ENCODE data around the gene TFRC.
"Not testable (repeated sequence)": the region's sequence is repeated elsewhere in the genome, so short reads cannot be mapped to it uniquely, and the experiment has no call there.

Gene TFRC

GRCh38 chr3:196081002-196081833 is 672 bp downstream of the TFRC start:
- peak; percentile 66 for DNase-seq

- DNase-seq: peak; percentile 44
Observed at GRCh38 chr3:196080101-196080846, 1.6 kb downstream of the TFRC start.

GRCh38 chr3:196079682-196080081 is 2.2 kb downstream of the TFRC start:
- peak; percentile 32 for DNase-seq

GRCh38 chr3:196075013-196075412 is 6.9 kb downstream of the TFRC start:
- DNase-seq: no peak

GRCh38 chr3:196073255-196073753 is 8.6 kb downstream of the TFRC start:
- DNase-seq: peak; percentile 63

- no peak for DNase-seq
Observed at GRCh38 chr3:196072313-196072712, 9.6 kb downstream of the TFRC start.

- not testable (repeated sequence) for DNase-seq
Observed at GRCh38 chr3:196068812-196069211, 13.1 kb downstream of the TFRC start.

- no peak for DNase-seq
Observed at GRCh38 chr3:196067439-196067838, 14.5 kb downstream of the TFRC start.

- DNase-seq: no peak
Observed at GRCh38 chr3:196063971-196064370, 17.9 kb downstream of the TFRC start.

- no peak for DNase-seq
Observed at GRCh38 chr3:196063456-196063855, 18.4 kb downstream of the TFRC start.

GRCh38 chr3:196063049-196063448 is 18.8 kb downstream of the TFRC start:
- no peak for DNase-seq

- no peak for DNase-seq
Observed at GRCh38 chr3:196060834-196061233, 21.1 kb downstream of the TFRC start.

GRCh38 chr3:196057760-196058331 is 24.0 kb downstream of the TFRC start:
- DNase-seq: no peak

- not testable (repeated sequence) for DNase-seq
Observed at GRCh38 chr3:196056371-196056770, 25.5 kb downstream of the TFRC start.

- peak; percentile 43 for DNase-seq
Observed at GRCh38 chr3:196055683-196056270, 26.1 kb downstream of the TFRC start.

- no peak for DNase-seq
Observed at GRCh38 chr3:196055240-196055639, 26.6 kb downstream of the TFRC start.

GRCh38 chr3:196054661-196055060 is 27.2 kb downstream of the TFRC start:
- no peak for DNase-seq

- DNase-seq: no peak
Observed at GRCh38 chr3:196053487-196053886, 28.4 kb downstream of the TFRC start.

- no peak for DNase-seq
Observed at GRCh38 chr3:196051282-196052076, 30.4 kb downstream of the TFRC start.

GRCh38 chr3:196050597-196050996 is 31.3 kb downstream of the TFRC start:
- DNase-seq: no peak

- DNase-seq: no peak
Observed at GRCh38 chr3:196049653-196050052, 32.2 kb downstream of the TFRC start.

GRCh38 chr3:196048922-196049598 is 32.8 kb downstream of the TFRC start:
- no peak for DNase-seq
